ENCODE data around the gene RAVER1. TPM values are rescaled to one million over a fixed set of nuclear protein-coding genes. Genes with fewer than 3 reads are reported as not detected.

Gene RAVER1
- total RNA-seq, 4 donors from 2014 or later: 12.4 to 23.9 (median 15.8) TPM

- no peak for ATAC-seq (ENCODE audit: low FRiP score)
- no peak for DNase-seq (ENCODE audit: low spot score)
- TF ChIP-seq CTCF (IDR thresholded peaks at IDR 0.05): no peak
Measured at GRCh38 chr19:10361569-10362011, 28.3 kb upstream of the RAVER1 start.

DNA sequence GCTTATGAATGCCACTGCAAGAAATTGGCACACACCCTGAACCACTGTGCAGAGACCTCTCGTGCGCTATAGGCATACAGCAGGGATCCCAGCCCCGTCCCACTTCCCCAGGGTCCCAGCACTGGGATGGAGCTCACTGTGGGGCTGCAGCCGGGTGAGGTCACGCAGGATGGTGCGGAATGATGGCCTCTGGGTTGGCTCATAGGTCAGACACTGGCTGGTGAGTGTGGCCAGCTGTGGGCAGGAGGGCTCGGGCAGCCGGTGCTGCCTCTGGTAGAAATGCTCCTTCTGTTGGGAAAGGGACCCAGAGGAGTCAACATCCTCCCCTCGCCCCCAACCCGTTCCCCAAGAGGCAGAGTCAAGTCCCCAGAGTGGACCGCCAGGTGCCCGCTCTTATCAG is 23.1 kb upstream of the RAVER1 start:
- no peak for TF ChIP-seq CTCF (IDR thresholded peaks at IDR 0.05)
- no peak for ATAC-seq (ENCODE audit: low FRiP score)
- DNase-seq (ENCODE audit: low spot score): no peak

DNA sequence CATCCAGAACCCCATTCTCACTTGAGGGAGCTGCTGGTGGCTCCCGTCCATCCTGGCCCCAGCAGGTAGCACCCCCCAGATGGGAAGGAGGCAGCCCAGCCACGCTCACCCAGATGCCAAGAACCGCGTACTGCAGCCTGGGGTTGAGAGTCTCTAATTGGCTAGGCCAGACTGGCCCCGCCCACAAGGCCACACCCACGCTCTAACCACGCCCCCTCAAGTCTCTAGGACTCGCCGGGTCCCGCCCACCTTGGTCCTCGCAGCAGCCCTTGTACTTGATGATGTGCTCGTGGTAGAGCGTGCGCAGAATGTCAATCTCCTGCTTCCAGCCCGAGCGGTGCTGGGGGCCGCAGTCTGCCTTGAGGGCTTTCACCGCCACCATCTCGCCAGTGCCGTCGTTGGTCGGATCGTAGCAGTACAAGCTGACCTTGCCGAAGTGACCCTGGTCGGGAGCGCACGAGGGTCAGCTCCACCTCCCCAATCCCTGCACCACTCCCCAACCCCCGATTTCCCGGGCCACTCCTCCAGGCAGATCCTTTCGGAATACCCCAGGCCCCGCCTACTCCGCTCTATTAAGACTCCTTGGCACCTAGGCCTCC is 20.6 kb upstream of the RAVER1 start:
- DNase-seq (ENCODE audit: low spot score) (no peak), ATAC-seq (ENCODE audit: low FRiP score) (peak; percentile 48)
- TF ChIP-seq CTCF (IDR thresholded peaks at IDR 0.05): no peak

- ATAC-seq (ENCODE audit: low FRiP score): peak; percentile 37
- DNase-seq (ENCODE audit: low spot score): no peak
- no peak for TF ChIP-seq CTCF (IDR thresholded peaks at IDR 0.05)
Measured at GRCh38 chr19:10352764-10353671, 19.7 kb upstream of the RAVER1 start.

GRCh38 chr19:10346509-10346908 is 13.2 kb upstream of the RAVER1 start:
- peak; percentile 66 for ATAC-seq (ENCODE audit: low FRiP score)

DNA sequence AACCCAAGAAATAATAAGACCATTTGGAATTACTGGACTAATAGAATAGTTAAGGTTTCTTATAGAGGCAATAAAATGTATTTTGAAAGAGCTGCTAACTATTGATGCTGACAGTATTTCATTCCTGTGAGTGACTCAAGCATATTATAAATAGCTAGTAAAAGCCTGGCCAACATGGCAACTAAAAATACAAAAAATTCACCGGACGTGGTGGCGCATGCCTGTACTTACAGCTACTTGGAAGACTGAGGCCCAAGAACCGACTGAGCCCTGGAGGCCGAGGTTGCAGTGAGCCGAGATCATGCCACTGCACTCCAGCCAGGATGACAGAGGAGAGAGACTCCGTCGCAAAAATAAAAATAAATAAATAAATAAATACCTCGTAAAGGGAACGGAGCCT is 11.5 kb upstream of the RAVER1 start:
- no peak for TF ChIP-seq CTCF (IDR thresholded peaks at IDR 0.05)
- no peak for ATAC-seq (ENCODE audit: low FRiP score)

More at GRCh38 chr19:10346509-10346908, 13.2 kb upstream of the RAVER1 start:
- no peak for TF ChIP-seq CTCF (IDR thresholded peaks at IDR 0.05)
- no peak for DNase-seq (ENCODE audit: low spot score)

More for the DNA sequence above, 11.5 kb upstream of the RAVER1 start:
- no peak for DNase-seq (ENCODE audit: low spot score)

Measured in omental fat pad (tissue), 4 donors.